K562 treated with DMSO at 1 percent for 48 hours (cell line): ENCODE measurements around the gene ATAD2B. TPM values are rescaled to one million over a fixed set of nuclear protein-coding genes. Genes with fewer than 3 reads are reported as not detected.

Experiments
- total RNA-seq: library from RNA; unstranded; fragments of 300-600 nt; gene quantifications from 2 replicates; pipeline ENCODE4 v1.2.3, GENCODE V29; 2022; ENCODE audit warnings: low replicate concordance; ENCODE audit errors: extremely low read depth

Gene ATAD2B
- total RNA-seq, result not detected in 2 replicates

DNA sequence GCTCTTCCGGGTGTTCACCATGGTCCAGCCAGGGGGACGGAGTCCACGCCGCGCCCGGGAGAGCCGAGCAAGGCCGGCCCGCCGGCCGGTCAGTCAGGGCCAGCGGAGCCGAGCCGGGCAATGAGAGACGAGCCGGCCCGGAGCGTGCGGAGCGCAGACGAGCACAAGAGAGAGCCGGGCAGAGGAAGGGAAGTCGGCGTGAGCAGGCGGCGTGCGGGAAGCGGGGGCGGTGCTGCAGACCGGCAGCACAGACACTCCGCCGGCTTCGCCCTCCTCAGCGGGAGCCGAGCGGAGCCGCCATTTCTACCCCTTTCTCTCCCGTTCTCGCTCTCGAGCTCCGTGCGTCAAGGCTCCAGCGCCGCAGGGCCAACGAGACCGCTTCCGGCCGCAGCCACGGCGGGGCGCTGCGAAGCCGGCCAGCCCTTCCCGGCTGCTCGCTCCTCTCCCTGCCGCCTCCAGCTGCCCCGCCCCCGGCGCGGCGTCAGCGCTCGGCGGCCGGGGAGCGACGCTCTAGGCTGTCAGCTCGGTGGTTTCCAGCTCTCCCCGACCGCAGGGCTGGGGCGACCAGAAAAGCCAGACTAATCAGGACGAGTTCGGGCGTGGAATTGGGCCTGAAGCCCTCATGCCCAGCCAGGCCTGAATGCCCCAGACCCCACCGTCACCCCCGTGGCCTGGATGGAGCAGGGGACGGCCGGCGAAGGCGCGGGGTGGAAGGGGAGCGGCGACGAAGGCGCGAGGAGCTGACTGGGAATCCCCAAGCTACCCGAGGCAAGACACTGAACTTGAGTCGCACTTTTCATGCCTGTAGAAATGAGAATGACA lies at the start of gene ATAD2B:
Gene ATAD2B (minus strand): TSS at position 374 of the 822 bp plus-strand sequence. CDS start 353 bp downstream, at position 21.

DNA sequence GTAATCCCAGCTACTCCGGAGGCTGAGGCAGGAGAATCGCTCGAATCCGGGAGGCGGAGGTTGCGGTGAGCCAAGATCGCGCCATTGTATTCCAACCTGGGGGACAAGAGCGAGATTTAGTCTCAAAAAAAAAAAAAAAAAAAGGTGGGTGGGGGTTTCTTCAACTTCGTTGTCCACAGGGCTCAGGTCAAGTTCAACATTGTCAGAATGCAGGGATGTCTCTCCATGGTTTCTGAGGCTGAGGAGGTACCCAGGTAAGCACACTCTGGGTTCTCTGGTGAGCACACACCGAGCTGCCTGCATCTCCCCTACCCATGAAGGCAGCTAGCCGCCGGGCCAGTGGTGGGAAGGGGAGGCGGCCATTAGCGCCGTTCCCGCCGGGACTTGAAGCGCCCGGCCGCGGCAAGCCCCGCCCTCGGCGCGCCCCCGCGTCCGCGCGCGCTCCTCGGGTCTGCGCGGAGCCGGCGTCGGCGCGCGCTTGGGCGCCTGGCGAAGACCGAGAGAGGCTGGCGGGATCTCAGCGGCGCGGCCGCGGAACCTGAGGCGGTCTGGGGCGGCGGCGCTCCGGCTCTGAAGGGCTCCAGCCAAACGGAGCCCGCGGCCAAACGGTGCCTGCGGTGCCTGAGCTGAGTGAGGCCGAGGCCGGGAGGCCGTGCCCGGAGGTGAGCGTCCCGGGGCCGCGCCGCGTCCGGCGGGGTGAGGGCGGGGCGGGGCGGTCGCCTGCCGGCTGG lies 13.2 kb upstream of the ATAD2B start, which contains the start of gene UBXN2A:
Gene UBXN2A (plus strand): TSS at position 477 of the 731 bp plus-strand sequence. CDS start 17,852 bp downstream, outside the sequence.

Other genes starting within 250 kb of the ATAD2B start
- not detected in 2 replicates for gene UBXN2A, start 13.3 kb upstream of the ATAD2B start, total RNA-seq
- gene MFSD2B, start 83.0 kb upstream of the ATAD2B start, total RNA-seq, result not detected in 2 replicates
- not detected in 2 replicates for gene WDCP, start 120.3 kb upstream of the ATAD2B start, total RNA-seq
- gene FKBP1B, start 122.6 kb upstream of the ATAD2B start, total RNA-seq, result not detected in 2 replicates
- not detected in 2 replicates for gene SF3B6, start 149.2 kb upstream of the ATAD2B start, total RNA-seq
- gene TP53I3, start 157.7 kb upstream of the ATAD2B start, total RNA-seq, result not detected in 2 replicates
- gene PFN4, start 196.2 kb upstream of the ATAD2B start, total RNA-seq, result not detected in 2 replicates
- not detected in 2 replicates for gene FAM228B, start 196.3 kb upstream of the ATAD2B start, total RNA-seq
- not detected in 2 replicates for gene FAM228A, start 247.9 kb upstream of the ATAD2B start, total RNA-seq